Brain pericyte (primary cell): Measurements from ENCODE around the gene RCL1.
A peak's percentile ranks its signal among the peaks of the same experiment; 100 is the strongest.
"Not testable (repeated sequence)": the region's sequence is repeated elsewhere in the genome, so short reads cannot be mapped to it uniquely, and the experiment has no call there.

Source experiments
- DNase-seq: peaks from one replicate; pipeline ENCODE4 v3.0.0-alpha.2; 2012; ENCODE audit warnings: low read depth, low spot score

The RCL1 gene

GRCh38 chr9:4879115-4879558 lies 86.4 kb downstream of the RCL1 start:
- no peak for DNase-seq

- DNase-seq = no peak
Measured at GRCh38 chr9:4883326-4883873, 90.7 kb downstream of the RCL1 start.

GRCh38 chr9:4886698-4887097 lies 94.0 kb downstream of the RCL1 start:
- no peak for DNase-seq

DNA sequence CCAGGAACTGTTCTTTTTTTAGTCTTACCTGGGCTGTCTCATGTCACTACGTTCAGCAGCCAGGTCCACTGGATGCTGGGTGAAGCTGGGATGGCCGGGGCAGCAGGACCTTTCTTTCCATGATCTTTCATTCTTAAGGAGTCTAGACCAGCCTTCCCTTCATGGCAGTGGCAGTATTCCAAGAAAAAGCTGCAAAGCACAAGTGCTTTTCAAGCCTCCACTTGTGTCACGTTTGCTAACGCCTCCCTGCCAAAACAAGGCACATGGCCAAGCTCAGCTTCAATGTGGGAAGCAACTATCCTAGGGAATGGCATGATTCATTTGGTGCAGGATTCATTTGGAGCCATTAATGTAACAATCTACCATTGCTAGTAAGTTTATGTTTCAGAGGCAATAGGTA lies 94.8 kb downstream of the RCL1 start:
- DNase-seq = no peak

GRCh38 chr9:4890242-4890641 lies 97.5 kb downstream of the RCL1 start:
- DNase-seq = no peak

DNA sequence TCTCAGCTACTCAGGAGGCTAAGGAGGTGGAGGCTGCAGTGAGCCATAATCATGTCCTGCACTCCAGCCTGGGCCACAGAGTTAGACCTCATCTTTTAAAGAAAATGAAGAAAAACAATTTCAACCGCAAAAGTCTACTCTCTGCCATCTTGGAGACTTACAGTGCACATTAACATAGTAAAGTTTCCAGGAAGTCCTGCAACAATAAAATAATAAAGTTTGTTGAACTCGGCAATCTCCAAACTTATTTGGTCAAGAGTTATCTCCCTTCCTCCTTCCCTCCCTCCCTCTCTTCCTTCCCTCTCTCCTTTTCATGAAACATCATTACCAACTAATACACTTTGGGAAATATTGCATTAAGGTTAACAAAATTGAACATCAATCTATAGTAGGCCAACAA lies 98.2 kb downstream of the RCL1 start:
- DNase-seq = no peak

GRCh38 chr9:4891674-4892073 lies 98.9 kb downstream of the RCL1 start:
- no peak for DNase-seq

DNA sequence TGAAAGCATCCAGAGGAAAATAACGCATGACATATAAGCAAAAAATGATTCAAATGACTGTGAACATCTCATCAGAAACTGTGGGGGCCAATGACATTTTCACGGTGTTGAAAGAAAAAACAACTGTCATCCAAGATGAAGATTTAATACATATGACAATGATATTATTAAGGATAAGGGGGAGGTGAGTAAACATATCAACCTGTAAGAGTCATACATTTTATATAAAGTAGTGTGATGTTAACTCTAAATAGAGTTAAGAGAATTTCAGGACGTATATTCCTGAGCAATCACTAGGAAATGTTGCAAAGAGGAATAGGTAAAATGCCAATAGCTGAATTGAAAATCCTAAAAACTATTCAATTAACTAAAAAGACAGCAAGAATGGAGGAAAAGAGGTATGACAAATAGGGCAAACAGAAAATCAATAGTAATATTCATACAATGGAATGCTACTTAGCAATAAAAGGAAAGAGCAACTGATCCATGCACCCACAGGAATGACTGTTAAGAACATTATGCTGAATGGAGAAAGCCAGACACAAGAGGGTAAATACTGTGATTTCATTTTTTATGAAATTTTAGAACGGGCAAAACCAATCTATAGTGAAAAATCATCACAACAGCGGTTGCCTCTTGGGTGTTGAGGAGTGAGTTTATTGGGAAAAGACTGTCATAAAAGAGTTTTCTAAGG lies 99.9 kb downstream of the RCL1 start:
- DNase-seq = no peak

DNA sequence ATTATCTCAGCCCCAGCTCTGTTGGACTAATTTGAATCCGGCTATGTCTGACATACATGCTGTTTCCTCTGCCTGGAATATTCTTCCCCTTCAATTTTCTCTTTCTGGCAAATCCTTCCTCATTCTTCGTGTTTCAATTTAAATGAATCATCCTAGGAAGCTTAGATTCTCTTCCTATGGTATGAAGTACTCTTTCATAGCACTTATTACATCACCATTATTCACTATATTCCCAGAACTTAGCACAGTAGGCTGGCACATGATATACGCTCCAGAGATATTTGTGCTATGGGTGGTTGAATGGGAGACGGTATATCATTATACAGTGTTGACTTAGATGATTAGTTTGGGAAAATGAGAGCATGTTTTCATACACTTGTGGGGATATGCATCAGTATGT lies 101.3 kb downstream of the RCL1 start:
- no peak for DNase-seq

- DNase-seq = not testable (repeated sequence)
Measured at GRCh38 chr9:4899853-4900252, 107.1 kb downstream of the RCL1 start.

DNA sequence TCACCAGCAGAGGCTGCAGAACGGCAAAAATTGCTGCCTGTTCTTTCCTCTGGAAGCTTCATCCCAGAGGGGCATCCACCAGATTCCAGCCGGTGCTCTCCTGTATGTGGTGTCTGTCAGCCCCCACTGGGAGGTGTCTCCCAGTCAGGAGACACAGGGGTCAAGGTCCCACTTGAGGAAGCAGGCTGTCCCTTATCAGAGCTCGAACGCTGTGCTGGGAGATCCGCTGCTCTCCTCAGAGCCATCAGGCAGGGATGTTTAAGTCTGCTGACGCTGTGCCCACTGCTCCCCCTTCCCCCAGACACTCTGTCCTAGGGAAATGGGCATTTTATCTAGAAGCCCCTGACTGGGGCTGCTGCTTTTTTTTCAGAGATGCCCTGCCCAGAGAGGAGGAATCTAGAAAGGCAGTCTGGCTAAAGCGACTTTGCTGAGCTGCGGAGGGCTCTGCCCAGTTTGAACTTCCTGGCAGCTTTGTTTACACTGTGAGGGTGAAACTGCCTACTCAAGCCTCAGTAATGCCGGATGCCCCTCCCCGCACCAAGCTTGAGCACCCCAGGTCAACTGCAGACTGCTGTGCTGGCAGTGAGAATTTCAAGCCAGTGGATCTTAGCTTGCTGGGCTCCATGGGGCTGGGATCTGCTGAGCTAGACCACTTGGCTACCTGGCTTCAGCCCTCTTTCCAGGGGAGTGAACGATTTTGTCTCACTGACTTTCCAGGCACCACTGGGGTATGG lies 108.8 kb downstream of the RCL1 start:
- not testable (repeated sequence) for DNase-seq

DNA sequence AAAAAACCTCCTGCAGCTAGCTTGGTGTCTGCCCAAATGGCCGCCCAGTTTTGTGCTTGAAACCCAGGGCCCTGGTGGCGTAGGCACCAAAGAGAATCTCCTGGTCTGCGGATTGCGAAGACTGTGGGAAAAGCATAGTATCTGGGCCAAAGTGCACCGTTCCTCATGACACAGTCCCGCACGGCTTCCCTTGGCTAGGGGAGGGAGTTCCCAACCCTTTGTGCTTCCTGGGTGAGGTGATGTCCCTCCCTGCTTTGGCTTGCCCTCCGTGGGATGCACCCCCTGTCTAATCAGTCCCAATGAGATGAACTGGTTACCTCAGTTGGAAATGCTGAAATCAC lies 109.4 kb downstream of the RCL1 start:
- DNase-seq = no peak

GRCh38 chr9:4904322-4905134 lies 111.8 kb downstream of the RCL1 start:
- DNase-seq = peak; percentile 41

GRCh38 chr9:4905135-4905490 lies 112.4 kb downstream of the RCL1 start:
- DNase-seq = no peak
